IMR-90 (cell line): ENCODE data around the gene SF3B3. TPM values are rescaled to one million over a fixed set of nuclear protein-coding genes. Genes with fewer than 3 reads are reported as not detected.

Source experiments
- ATAC-seq: fragments of 200-7000 bp; cut with Tn5 transposase; 2 replicates; pipeline ENCODE4 v1.9.1; 2020; ENCODE audit warnings: low read depth, mild to moderate bottlenecking, moderate library complexity
- BruUV-seq: library from RNA; stranded (reverse); fragments of 400-500 nt; replicated peaks from 2 replicates; lab custom pipeline; 2021; lab: Mats Ljungman, UMichigan
- CTCF ChIA-PET: fragments of 300-600 bp; formaldehyde crosslinking; extraction: SDS; loops from one replicate; lab custom pipeline; 2021; ENCODE audit warnings: antibody characterized with exemption; lab: Yijun Ruan, JAX
- POLR2A ChIA-PET: fragments of 300-600 bp; sonication (Branson Sonifier 250); formaldehyde crosslinking; loops from one replicate; lab custom pipeline; 2022; ENCODE audit warnings: antibody characterized with exemption; ENCODE audit not compliant: unreplicated experiment; lab: Charles Lee
- DNase-seq: peaks from one replicate; pipeline ENCODE4 v3.0.0; 2013
- H2AFZ ChIP-seq: replicated peaks from 2 replicates; pipeline ENCODE3; 2013; ENCODE audit warnings: low read length, mild to moderate bottlenecking; ENCODE audit not compliant: poor library complexity
- H2AK5ac ChIP-seq: 2 replicates; pipeline ENCODE4 v1.6.1; 2013; ENCODE audit warnings: low read depth, low read length, inconsistent platforms
- H2AK9ac ChIP-seq: replicated peaks from 2 replicates; pipeline ENCODE3; 2013; ENCODE audit warnings: mild to moderate bottlenecking, low read depth, low read length, moderate library complexity; ENCODE audit not compliant: poor library complexity
- H2BK120ac ChIP-seq: 2 replicates; pipeline ENCODE4 v1.6.1; 2013; ENCODE audit warnings: low read depth, low read length, inconsistent platforms
- H2BK15ac ChIP-seq: 3 replicates; pipeline ENCODE4 v1.6.1; 2013; ENCODE audit warnings: low read depth, low read length, inconsistent platforms
- H2BK20ac ChIP-seq: 2 replicates; pipeline ENCODE4 v1.6.1; 2013; ENCODE audit warnings: low read depth, mild to moderate bottlenecking, inconsistent platforms, low read length, moderate library complexity
- H2BK5ac ChIP-seq: 2 replicates; pipeline ENCODE4 v1.6.1; 2013; ENCODE audit warnings: mild to moderate bottlenecking, low read depth, low read length, inconsistent platforms; ENCODE audit not compliant: poor library complexity, severe bottlenecking
- H3K14ac ChIP-seq: replicated peaks from 2 replicates; pipeline ENCODE4 v1.6.1; 2013; ENCODE audit warnings: low read depth, low read length, inconsistent platforms
- H3K18ac ChIP-seq: 2 replicates; pipeline ENCODE4 v1.6.1; 2013; ENCODE audit warnings: low read depth, low read length, control low read depth
- H3K23ac ChIP-seq: 2 replicates; pipeline ENCODE4 v1.6.1; 2013; ENCODE audit warnings: low read depth, low read length, inconsistent platforms
- H3K27ac ChIP-seq: 2 replicates; pipeline ENCODE4 v1.5.1; 2013; ENCODE audit warnings: mild to moderate bottlenecking, control low read depth, low read length; ENCODE audit not compliant: insufficient read depth
- H3K27me3 ChIP-seq: 2 replicates; pipeline ENCODE4 v1.6.1; 2013; ENCODE audit warnings: low read length; ENCODE audit not compliant: control insufficient read depth, insufficient read depth
- H3K36me3 ChIP-seq: 2 replicates; pipeline ENCODE4 v1.6.1; 2013; ENCODE audit warnings: low read length, mixed read lengths; ENCODE audit not compliant: control insufficient read depth, insufficient read depth
- H3K4ac ChIP-seq: 2 replicates; pipeline ENCODE4 v1.6.1; 2013; ENCODE audit warnings: low read depth, low read length, inconsistent platforms
- H3K4me1 ChIP-seq: 2 replicates; pipeline ENCODE4 v1.6.1; 2013; ENCODE audit warnings: low read length, mixed read lengths; ENCODE audit not compliant: control insufficient read depth, insufficient read depth
- H3K4me2 ChIP-seq: 2 replicates; pipeline ENCODE4 v1.6.1; 2013; ENCODE audit warnings: low read depth, mild to moderate bottlenecking, control low read depth, low read length, moderate library complexity
- H3K4me3 ChIP-seq: 2 replicates; pipeline ENCODE4 v1.5.1; 2013; ENCODE audit warnings: low read depth, mild to moderate bottlenecking, control low read depth, low read length, moderate library complexity; ENCODE audit not compliant: insufficient read depth
- H3K56ac ChIP-seq: 2 replicates; pipeline ENCODE4 v1.6.1; 2013; ENCODE audit warnings: low read length, inconsistent platforms; ENCODE audit not compliant: insufficient read depth; ENCODE audit errors: extremely low read depth
- H3K79me1 ChIP-seq, 2 experiments: 2 replicates each; pipeline ENCODE4 v1.6.1; 2013; ENCODE audit warnings: low read length in 2 of 2, inconsistent platforms in 1 of 2, low read depth in 1 of 2
- H3K9ac ChIP-seq: 2 replicates; pipeline ENCODE4 v1.6.1; 2013; ENCODE audit warnings: low read depth, low read length, control low read depth
- H3K9me1 ChIP-seq: 2 replicates; pipeline ENCODE4 v1.6.1; 2013; ENCODE audit warnings: low read length, inconsistent platforms; ENCODE audit not compliant: insufficient read depth
- H3K9me3 ChIP-seq: 2 replicates; pipeline ENCODE4 v1.6.1; 2013; ENCODE audit warnings: low read length; ENCODE audit not compliant: control insufficient read depth, insufficient read depth
- H4K20me1 ChIP-seq: 2 replicates; pipeline ENCODE4 v1.6.1; 2013; ENCODE audit warnings: low read length, inconsistent platforms; ENCODE audit not compliant: insufficient read depth
- H4K5ac ChIP-seq: 2 replicates; pipeline ENCODE4 v1.6.1; 2013; ENCODE audit warnings: mild to moderate bottlenecking, low read depth, low read length, control low read depth
- H4K8ac ChIP-seq, 2 experiments: 2 replicates each; pipeline ENCODE4 v1.6.1; 2013; ENCODE audit warnings: low read depth in 2 of 2, low read length in 2 of 2, control low read depth in 1 of 2, inconsistent platforms in 1 of 2
- H4K91ac ChIP-seq: 2 replicates; pipeline ENCODE4 v1.6.1; 2013; ENCODE audit warnings: low read depth, low read length, inconsistent platforms; ENCODE audit not compliant: insufficient read depth
- BHLHE40 ChIP-seq: fragments of 150-350 bp; IDR thresholded peaks from 2 replicates; pipeline ENCODE4 v1.6.1; 2016; ENCODE audit warnings: mild to moderate bottlenecking, low read depth, low read length
- CHD1 ChIP-seq: IDR thresholded peaks from 2 replicates; pipeline ENCODE4 v1.6.1; 2012; ENCODE audit warnings: low read depth, low read length, improper control_type of control experiment
- FOS ChIP-seq: fragments of 150-350 bp; IDR thresholded peaks from 2 replicates; pipeline ENCODE4 v1.6.1; 2016; ENCODE audit warnings: low read depth, low read length
- MXI1 ChIP-seq: IDR thresholded peaks from 2 replicates; pipeline ENCODE4 v1.6.1; 2012; ENCODE audit warnings: low read depth, mild to moderate bottlenecking, low read length, moderate library complexity, borderline replicate concordance
- NFE2L2 ChIP-seq: fragments of 150-350 bp; IDR thresholded peaks from 2 replicates; pipeline ENCODE4 v1.6.1; 2016; ENCODE audit warnings: low read depth, mild to moderate bottlenecking, low read length
- SMC3 ChIP-seq: fragments of 150-350 bp; IDR thresholded peaks from 2 replicates; pipeline ENCODE4 v1.6.1; 2016; ENCODE audit warnings: low read depth, mild to moderate bottlenecking, antibody characterized with exemption, low read length, moderate library complexity
- WGBS, 2 experiments: methylation state at CpG; one replicate each; pipeline versions ENCODE4 v1.1.5 to v1.1.7; 2013; ENCODE audit warnings: missing lambda C conversion rate in 2 of 2; ENCODE audit not compliant: insufficient read length in 1 of 2; ENCODE audit errors: extremely low coverage in 2 of 2; 5-methylcytosine and 5-hydroxymethylcytosine counted together
- dilution Hi-C: fragments of 300-500 bp; cut with HindIII; formaldehyde crosslinking; loops from one replicate; pipeline ENCODE4 v1.14.3; 2018; ENCODE audit warnings: low sequenced_read_pairs; ENCODE audit not compliant: unreplicated experiment
- in situ Hi-C: fragments of 300-500 bp; cut with MboI; formaldehyde crosslinking; loops from 3 replicates; pipeline ENCODE4 v1.14.3; 2019; ENCODE audit warnings: low sequenced_read_pairs, inconsistent platforms, mixed read lengths
- intact Hi-C: fragments of 100-400 bp; cut with micrococcal nuclease; formaldehyde crosslinking; loops from 2 replicates; pipeline ENCODE4 v1.10.0; 2022
- polyA plus RNA-seq, 3 experiments: library from polyadenylated mRNA; depleted of rRNA; stranded (reverse); fragments of >200 nt; gene quantifications; 2 replicates each; pipeline ENCODE4 v1.2.3, GENCODE V29; 2012; ENCODE audit warnings: low replicate concordance in 1 of 3
- total RNA-seq: library from RNA; depleted of rRNA; stranded (reverse); fragments of >200 nt; gene quantifications from 2 replicates; pipeline ENCODE4 v1.2.3, GENCODE V29; 2012
- TF ChIP-seq, protein P1 (sequence below): fragments of 150-350 bp; IDR thresholded peaks from 2 replicates; pipeline ENCODE4 v1.6.1; 2017; ENCODE audit warnings: mild to moderate bottlenecking, antibody characterized with exemption, low read length, low read depth

The SF3B3 gene
- total and polyA plus RNA-seq, 2 of the 4 experiments (the other 2 are of a cell fraction), result 97.9 to 134 TPM

DNA sequence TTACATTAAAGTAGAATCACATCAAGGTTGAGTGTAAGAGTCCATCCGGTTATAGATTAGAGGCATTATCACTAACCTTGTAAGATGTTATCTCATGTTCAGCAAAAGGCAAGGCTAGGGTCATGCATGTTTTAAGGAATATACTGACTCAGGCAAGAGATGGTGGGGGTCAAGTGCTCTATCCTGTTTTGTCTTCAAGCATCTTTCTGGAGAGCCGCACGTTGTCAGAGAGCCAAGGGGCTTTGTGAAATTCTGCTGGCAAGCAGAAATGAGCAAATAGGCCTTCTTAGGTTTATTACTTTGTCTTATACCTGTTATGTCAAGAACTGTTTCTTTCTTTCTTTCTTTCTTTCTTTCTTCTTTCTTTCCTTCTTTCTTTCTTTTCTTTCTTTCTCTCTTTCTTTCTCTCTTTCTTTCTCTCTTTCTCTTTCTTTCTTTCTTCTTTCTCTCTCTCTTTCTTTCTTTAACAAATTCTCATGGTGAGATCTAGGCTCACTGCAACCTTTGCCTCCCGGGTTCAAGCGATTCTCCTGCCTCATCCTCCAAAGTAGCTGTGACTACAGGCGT is 75.4 kb downstream of the SF3B3 start:
- no peak overlapping the region for H2AK5ac ChIP-seq
- WGBS, 2 experiments, result no CpG with 5 or more reads among the region's 6 CpGs
- H4K5ac ChIP-seq, result no peak overlapping the region
- H3K23ac ChIP-seq, result no peak overlapping the region
- no peak overlapping the region for H3K4me2 ChIP-seq
- dilution Hi-C loops (no loop called here), in situ Hi-C loops (no loop called here), intact Hi-C loops (no loop called here)
- TF ChIP-seq SMC3, result no peak
- TF ChIP-seq, protein P1, sequence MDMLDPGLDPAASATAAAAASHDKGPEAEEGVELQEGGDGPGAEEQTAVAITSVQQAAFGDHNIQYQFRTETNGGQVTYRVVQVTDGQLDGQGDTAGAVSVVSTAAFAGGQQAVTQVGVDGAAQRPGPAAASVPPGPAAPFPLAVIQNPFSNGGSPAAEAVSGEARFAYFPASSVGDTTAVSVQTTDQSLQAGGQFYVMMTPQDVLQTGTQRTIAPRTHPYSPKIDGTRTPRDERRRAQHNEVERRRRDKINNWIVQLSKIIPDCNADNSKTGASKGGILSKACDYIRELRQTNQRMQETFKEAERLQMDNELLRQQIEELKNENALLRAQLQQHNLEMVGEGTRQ, result no peak
- TF ChIP-seq BHLHE40, result no peak
- no peak for TF ChIP-seq CHD1
- TF ChIP-seq MXI1, result no peak
- TF ChIP-seq NFE2L2, result no peak
- TF ChIP-seq FOS, result no peak
- no peaks in the 10 kb centered on the region for H4K20me1 ChIP-seq
- H3K4me3 ChIP-seq, result no peak overlapping the region
- no peaks in the 10 kb centered on the region for H3K9me1 ChIP-seq
- H3K79me1 ChIP-seq, result no peaks in the 10 kb centered on the region
- no peak overlapping the region for H3K14ac ChIP-seq
- no peak overlapping the region for H2BK20ac ChIP-seq
- H3K27me3 ChIP-seq, result peaks cover 5% of the 10 kb centered on the region
- no peaks in the 10 kb centered on the region for H3K9me3 ChIP-seq
- H4K8ac ChIP-seq, result no peak overlapping the region
- H3K27ac ChIP-seq, result no peak overlapping the region
- H3K36me3 ChIP-seq, result no peaks in the 10 kb centered on the region
- H2BK120ac ChIP-seq, result no peak overlapping the region
- no peak overlapping the region for H3K4ac ChIP-seq
- DNase-seq (no peak), ATAC-seq (no peak)
- CTCF ChIA-PET, result interaction anchor here (1.2 kb wide), 1 partner anchor 39 kb away, joined by 5 read pairs; no protein-coding TSS in a partner anchor
- no peaks in the 10 kb centered on the region for H3K4me1 ChIP-seq
- no peak overlapping the region for H2BK5ac ChIP-seq
- H3K18ac ChIP-seq, result no peak overlapping the region
- no peak overlapping the region for H2AK9ac ChIP-seq
- no peak overlapping the region for H4K91ac ChIP-seq
- no peak overlapping the region for H2AFZ ChIP-seq
- POLR2A ChIA-PET, result no interaction called here
- no peak overlapping the region for H2BK15ac ChIP-seq
- no peak overlapping the region for H3K9ac ChIP-seq
- BruUV-seq, result no TSS peak
- no peak overlapping the region for H3K56ac ChIP-seq
